Activated naive CD4-positive, alpha-beta T cell treated with anti-CD3 and anti-CD28 coated beads, Interleukin-2, amount 50 U/mL, for 24 hours (primary cell): ENCODE results near the gene PRPF40A.

Experiments used
- H3K27ac Mint-ChIP-seq: one replicate; pipeline ENCODE4 v1.8.0; 2021; ENCODE audit warnings: mild to moderate bottlenecking, mixed read lengths
- H3K27me3 Mint-ChIP-seq: one replicate; pipeline ENCODE4 v1.8.0; 2021; ENCODE audit warnings: mixed read lengths
- H3K36me3 Mint-ChIP-seq: one replicate; pipeline ENCODE4 v1.8.0; 2021; ENCODE audit warnings: mixed read lengths
- H3K4me1 Mint-ChIP-seq: one replicate; pipeline ENCODE4 v1.8.0; 2021; ENCODE audit warnings: mixed read lengths
- H3K4me3 Mint-ChIP-seq: one replicate; pipeline ENCODE4 v1.8.0; 2021; ENCODE audit warnings: mild to moderate bottlenecking, mixed read lengths
- H3K9me3 Mint-ChIP-seq: one replicate; pipeline ENCODE4 v1.8.0; 2021; ENCODE audit warnings: mixed read lengths

The PRPF40A gene

GRCh38 chr2:152694161-152694661 is 23.1 kb downstream of the PRPF40A start:
- Mint-ChIP-seq H3K4me3 (peak overlapping the region; percentile 81), H3K27ac (peak overlapping the region; percentile 97), H3K27me3 (no peaks in the 10 kb centered on the region), H3K36me3 (peaks cover 17% of the 10 kb centered on the region), H3K9me3 (no peaks in the 10 kb centered on the region), H3K4me1 (peaks cover 46% of the 10 kb centered on the region)

- Mint-ChIP-seq H3K36me3 (peaks cover 21% of the 10 kb centered on the region), H3K4me3 (no peak overlapping the region), H3K9me3 (no peaks in the 10 kb centered on the region), H3K4me1 (peaks cover 45% of the 10 kb centered on the region), H3K27ac (no peak overlapping the region), H3K27me3 (no peaks in the 10 kb centered on the region)
These were observed 24.2 kb downstream of the PRPF40A start for GRCh38 chr2:152693033-152693432.

- Mint-ChIP-seq H3K27ac (no peak overlapping the region), H3K27me3 (no peaks in the 10 kb centered on the region), H3K4me1 (peaks cover 56% of the 10 kb centered on the region), H3K9me3 (no peaks in the 10 kb centered on the region), H3K4me3 (no peak overlapping the region), H3K36me3 (peaks cover 22% of the 10 kb centered on the region)
These were observed 30.9 kb downstream of the PRPF40A start for GRCh38 chr2:152686321-152686720.

- H3K9me3 Mint-ChIP-seq: no peaks in the 10 kb centered on the region
- peaks cover 55% of the 10 kb centered on the region for H3K4me1 Mint-ChIP-seq
- peak overlapping the region; percentile 6 for H3K27ac Mint-ChIP-seq
- peaks cover 22% of the 10 kb centered on the region for H3K36me3 Mint-ChIP-seq
- H3K27me3 Mint-ChIP-seq: no peaks in the 10 kb centered on the region
- no peak overlapping the region for H3K4me3 Mint-ChIP-seq
These were observed 33.9 kb downstream of the PRPF40A start for GRCh38 chr2:152683400-152683799.

GRCh38 chr2:152682663-152683062 is 34.6 kb downstream of the PRPF40A start:
- Mint-ChIP-seq H3K27me3 (no peaks in the 10 kb centered on the region), H3K36me3 (peaks cover 20% of the 10 kb centered on the region), H3K9me3 (no peaks in the 10 kb centered on the region), H3K4me3 (no peak overlapping the region), H3K4me1 (peaks cover 51% of the 10 kb centered on the region), H3K27ac (no peak overlapping the region)

GRCh38 chr2:152678808-152679207 is 38.5 kb downstream of the PRPF40A start:
- Mint-ChIP-seq H3K4me3 (no peak overlapping the region), H3K36me3 (peaks cover 14% of the 10 kb centered on the region), H3K27me3 (no peaks in the 10 kb centered on the region), H3K9me3 (no peaks in the 10 kb centered on the region), H3K27ac (no peak overlapping the region), H3K4me1 (peaks cover 24% of the 10 kb centered on the region)

GRCh38 chr2:152676461-152676860 is 40.8 kb downstream of the PRPF40A start:
- Mint-ChIP-seq H3K27ac (no peak overlapping the region), H3K27me3 (no peaks in the 10 kb centered on the region), H3K36me3 (peaks cover 8% of the 10 kb centered on the region)

GRCh38 chr2:152674334-152674733 is 42.9 kb downstream of the PRPF40A start:
- H3K4me3 Mint-ChIP-seq: no peak overlapping the region
- no peaks in the 10 kb centered on the region for H3K9me3 Mint-ChIP-seq
- no peaks in the 10 kb centered on the region for H3K4me1 Mint-ChIP-seq
- H3K27ac Mint-ChIP-seq: peak overlapping the region; percentile 75
- no peaks in the 10 kb centered on the region for H3K27me3 Mint-ChIP-seq
- H3K36me3 Mint-ChIP-seq: peaks cover 4% of the 10 kb centered on the region

More at GRCh38 chr2:152676461-152676860, 40.8 kb downstream of the PRPF40A start:
- no peak overlapping the region for H3K4me3 Mint-ChIP-seq
- peaks cover 6% of the 10 kb centered on the region for H3K4me1 Mint-ChIP-seq
- H3K9me3 Mint-ChIP-seq: no peaks in the 10 kb centered on the region

GRCh38 chr2:152664725-152665124 is 52.5 kb downstream of the PRPF40A start:
- Mint-ChIP-seq H3K27ac (no peak overlapping the region), H3K4me1 (no peaks in the 10 kb centered on the region), H3K36me3 (peaks cover 16% of the 10 kb centered on the region)

GRCh38 chr2:152661076-152661475 is 56.2 kb downstream of the PRPF40A start:
- H3K27ac Mint-ChIP-seq: no peak overlapping the region
- H3K27me3 Mint-ChIP-seq: no peaks in the 10 kb centered on the region
- peaks cover 17% of the 10 kb centered on the region for H3K4me1 Mint-ChIP-seq
- H3K4me3 Mint-ChIP-seq: no peak overlapping the region
- H3K9me3 Mint-ChIP-seq: no peaks in the 10 kb centered on the region
- H3K36me3 Mint-ChIP-seq: peaks cover 22% of the 10 kb centered on the region

More at GRCh38 chr2:152664725-152665124, 52.5 kb downstream of the PRPF40A start:
- H3K27me3 Mint-ChIP-seq: no peaks in the 10 kb centered on the region
- no peaks in the 10 kb centered on the region for H3K9me3 Mint-ChIP-seq
- no peak overlapping the region for H3K4me3 Mint-ChIP-seq

GRCh38 chr2:152658221-152658620 is 59.0 kb downstream of the PRPF40A start:
- no peak overlapping the region for H3K27ac Mint-ChIP-seq
- H3K4me1 Mint-ChIP-seq: peaks cover 20% of the 10 kb centered on the region
- H3K36me3 Mint-ChIP-seq: peaks cover 13% of the 10 kb centered on the region
- H3K4me3 Mint-ChIP-seq: no peak overlapping the region
- H3K9me3 Mint-ChIP-seq: no peaks in the 10 kb centered on the region
- H3K27me3 Mint-ChIP-seq: no peaks in the 10 kb centered on the region

- H3K27me3 Mint-ChIP-seq: no peaks in the 10 kb centered on the region
- peaks cover 13% of the 10 kb centered on the region for H3K36me3 Mint-ChIP-seq
- H3K4me1 Mint-ChIP-seq: peaks cover 20% of the 10 kb centered on the region
- peak overlapping the region; percentile 71 for H3K4me3 Mint-ChIP-seq
- H3K27ac Mint-ChIP-seq: peak overlapping the region; percentile 71
- no peaks in the 10 kb centered on the region for H3K9me3 Mint-ChIP-seq
These were observed 60.2 kb downstream of the PRPF40A start for GRCh38 chr2:152657043-152657442.

GRCh38 chr2:152655880-152656279 is 61.4 kb downstream of the PRPF40A start:
- H3K4me3 Mint-ChIP-seq: peak overlapping the region; percentile 0
- no peaks in the 10 kb centered on the region for H3K27me3 Mint-ChIP-seq
- peaks cover 13% of the 10 kb centered on the region for H3K36me3 Mint-ChIP-seq
- H3K4me1 Mint-ChIP-seq: peaks cover 20% of the 10 kb centered on the region
- H3K27ac Mint-ChIP-seq: peak overlapping the region; percentile 61
- no peaks in the 10 kb centered on the region for H3K9me3 Mint-ChIP-seq

- no peaks in the 10 kb centered on the region for H3K27me3 Mint-ChIP-seq
- H3K9me3 Mint-ChIP-seq: no peaks in the 10 kb centered on the region
- peaks cover 1% of the 10 kb centered on the region for H3K36me3 Mint-ChIP-seq
- peaks cover 9% of the 10 kb centered on the region for H3K4me1 Mint-ChIP-seq
- no peak overlapping the region for H3K27ac Mint-ChIP-seq
- H3K4me3 Mint-ChIP-seq: no peak overlapping the region
These were observed 65.4 kb downstream of the PRPF40A start for GRCh38 chr2:152651834-152652233.

- Mint-ChIP-seq H3K4me3 (no peak overlapping the region), H3K27me3 (no peaks in the 10 kb centered on the region), H3K36me3 (no peaks in the 10 kb centered on the region), H3K9me3 (no peaks in the 10 kb centered on the region), H3K4me1 (peaks cover 1% of the 10 kb centered on the region), H3K27ac (peak overlapping the region; percentile 8)
These were observed 66.4 kb downstream of the PRPF40A start for GRCh38 chr2:152650768-152651371.

GRCh38 chr2:152649997-152650396 is 67.3 kb downstream of the PRPF40A start:
- Mint-ChIP-seq H3K36me3 (no peaks in the 10 kb centered on the region), H3K27ac (no peak overlapping the region), H3K27me3 (no peaks in the 10 kb centered on the region), H3K4me3 (no peak overlapping the region), H3K9me3 (no peaks in the 10 kb centered on the region), H3K4me1 (no peaks in the 10 kb centered on the region)

- Mint-ChIP-seq H3K4me1 (no peaks in the 10 kb centered on the region), H3K27ac (no peak overlapping the region), H3K36me3 (no peaks in the 10 kb centered on the region), H3K4me3 (no peak overlapping the region), H3K27me3 (no peaks in the 10 kb centered on the region), H3K9me3 (no peaks in the 10 kb centered on the region)
These were observed 68.9 kb downstream of the PRPF40A start for GRCh38 chr2:152648336-152648735.
